Erythroblast (primary cell): ENCODE data around the gene RIN1.

Source experiments
- GATA1 ChIP-seq: IDR thresholded peaks from 2 replicates; pipeline ENCODE4 v1.6.1; 2011; ENCODE audit warnings: low read depth, mild to moderate bottlenecking, control low read depth, low read length, moderate library complexity
- POLR2A ChIP-seq: IDR thresholded peaks from 2 replicates; pipeline ENCODE4 v1.6.1; 2011; ENCODE audit warnings: mild to moderate bottlenecking, low read length

DNA sequence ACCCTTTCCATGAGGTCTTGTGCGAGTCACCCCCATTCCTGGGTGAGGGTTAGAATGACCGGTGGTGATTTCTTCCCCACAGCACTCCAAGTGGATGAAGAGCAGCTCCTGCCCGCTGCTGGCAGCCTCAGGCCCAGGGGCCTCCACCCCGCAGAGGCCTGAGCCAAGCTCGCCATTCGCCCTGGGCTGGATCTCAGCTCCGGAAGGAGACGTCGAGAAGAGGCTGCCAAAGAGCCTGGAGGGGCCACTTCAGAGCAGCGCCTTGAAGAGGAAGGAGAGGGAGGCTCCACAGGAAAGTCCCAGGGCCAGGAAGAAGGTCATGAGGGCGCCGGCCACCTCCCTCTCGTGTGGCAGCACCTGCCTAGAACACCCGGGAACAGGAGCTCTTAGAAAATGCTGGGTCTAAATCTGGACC is 27.0 kb upstream of the RIN1 start:
- TF ChIP-seq POLR2A = no peak
- no peak for TF ChIP-seq GATA1
